ENCODE data around the gene FAM219B.

- TF ChIP-seq CTCF (IDR thresholded peaks at IDR 0.05; ENCODE audit: borderline replicate concordance, extremely low read depth, low read length, poor library complexity, severe bottlenecking) (no peak), EZH2 (IDR thresholded peaks at IDR 0.05; ENCODE audit: borderline replicate concordance, low read depth, low read length, severe bottlenecking) (no peak)
Observed at GRCh38 chr15:74897300-74897701, 9.3 kb downstream of the FAM219B start.
